HepG2 (cell line): ENCODE data around the gene KATNB1. TPM values are rescaled to one million over a fixed set of nuclear protein-coding genes. Genes with fewer than 3 reads are reported as not detected.
A peak's percentile ranks its signal among the peaks of the same experiment; 100 is the strongest.

Experiments
- AHR ChIP-seq: IDR thresholded peaks from 2 replicates; pipeline ENCODE4 v1.6.1; 2018; ENCODE audit warnings: missing genetic modification reagents, missing compliant biosample characterization
- GABPA ChIP-seq, 2 experiments: IDR thresholded peaks; 2 replicates each; pipeline ENCODE4 v1.6.1; 2011 to 2016; ENCODE audit warnings: low read depth in 2 of 2, low read length in 1 of 2, missing biosample characterization in 1 of 2, missing genetic modification characterization in 1 of 2
- GFI1 ChIP-seq: sonication (generic); formaldehyde crosslinking; IDR thresholded peaks from 2 replicates; pipeline ENCODE4 v1.5.0; 2020; ENCODE audit warnings: missing genetic modification reagents, mild to moderate bottlenecking, borderline replicate concordance
- HDAC2 ChIP-seq: sonication (generic); formaldehyde crosslinking; IDR thresholded peaks from 2 replicates; pipeline ENCODE4 v1.4.0; 2020; ENCODE audit warnings: missing genetic modification reagents
- KIAA2018 ChIP-seq: sonication (generic); formaldehyde crosslinking; IDR thresholded peaks from 2 replicates; pipeline ENCODE4 v1.5.0; 2020; ENCODE audit warnings: mild to moderate bottlenecking, missing genetic modification reagents, borderline replicate concordance
- LBX2 ChIP-seq: sonication (generic); formaldehyde crosslinking; IDR thresholded peaks from 2 replicates; pipeline ENCODE4 v1.5.0; 2020; ENCODE audit warnings: missing genetic modification reagents, mild to moderate bottlenecking, borderline replicate concordance
- SUZ12 ChIP-seq: fragments of 150-350 bp; IDR thresholded peaks from 2 replicates; pipeline ENCODE4 v1.6.1; 2014; ENCODE audit warnings: low read depth, low read length
- TCF12 ChIP-seq, 2 experiments: fragments of 450-650 bp in 1 of 2; sonication (generic) in 1 of 2; formaldehyde crosslinking in 1 of 2; IDR thresholded peaks; 2 replicates each; pipeline versions ENCODE4 v1.6.1 to v1.8.0; 2017 to 2022; ENCODE audit warnings: antibody characterized with exemption in 1 of 2, mild to moderate bottlenecking in 1 of 2, missing genetic modification reagents in 1 of 2, moderate library complexity in 1 of 2
- ZBTB7A ChIP-seq: sonication (generic); formaldehyde crosslinking; IDR thresholded peaks from 2 replicates; pipeline ENCODE4 v1.8.0; 2022; ENCODE audit warnings: mild to moderate bottlenecking, missing genetic modification reagents
- ZNF317 ChIP-seq: sonication (generic); formaldehyde crosslinking; IDR thresholded peaks from 2 replicates; pipeline ENCODE4 v1.5.0; 2020; ENCODE audit warnings: mild to moderate bottlenecking, missing genetic modification reagents
- ZNF350 ChIP-seq: sonication (generic); formaldehyde crosslinking; IDR thresholded peaks from 2 replicates; pipeline ENCODE4 v1.4.0; 2020; ENCODE audit warnings: mild to moderate bottlenecking, low read depth, missing genetic modification reagents, borderline replicate concordance
- ZNF768 ChIP-seq: sonication (generic); formaldehyde crosslinking; IDR thresholded peaks from 2 replicates; pipeline ENCODE4 v1.4.0; 2020; ENCODE audit warnings: missing genetic modification reagents
- ZNF891 ChIP-seq: sonication (generic); formaldehyde crosslinking; IDR thresholded peaks from 2 replicates; pipeline ENCODE4 v1.5.0; 2020; ENCODE audit warnings: mild to moderate bottlenecking, missing genetic modification reagents
- polyA plus RNA-seq, 8 experiments: library from polyadenylated mRNA; depleted of rRNA in 3 of 8; stranded (reverse) in 7 of 8; unstranded in 1 of 8; fragments of >200 nt; fragmentation: Illumina TruSeq in 4 of 8; extraction: Trizol in 4 of 8; gene quantifications; 2 replicates each; pipeline versions ENCODE4 v1.2.1 to v1.2.3, GENCODE V29; 2011 to 2016; ENCODE audit warnings: low read depth in 4 of 8, missing spikeins in 1 of 8, mixed read lengths in 1 of 8; ENCODE audit not compliant: insufficient read depth in 1 of 8
- total RNA-seq, 5 experiments: library from RNA; depleted of rRNA; stranded (reverse); fragments of >200 nt; fragmentation: Illumina TruSeq; extraction: Trizol; gene quantifications; 2 replicates each; pipeline ENCODE4 v1.2.3, GENCODE V29; 2016; ENCODE audit warnings: low read depth in 1 of 5
- TF ChIP-seq, protein P1 (sequence below): IDR thresholded peaks from 2 replicates; pipeline ENCODE4 v1.6.1; 2018; ENCODE audit warnings: missing genetic modification reagents

Gene KATNB1
- total and polyA plus RNA-seq, 2 of the 13 experiments (the other 11 are each of a cell fraction or from before 2014, with no cell fraction given) = 31.5 to 43.5 TPM

GRCh38 chr16:57797216-57797525, 61.6 kb downstream of the KATNB1 start (continued):
- TF ChIP-seq, protein P1, sequence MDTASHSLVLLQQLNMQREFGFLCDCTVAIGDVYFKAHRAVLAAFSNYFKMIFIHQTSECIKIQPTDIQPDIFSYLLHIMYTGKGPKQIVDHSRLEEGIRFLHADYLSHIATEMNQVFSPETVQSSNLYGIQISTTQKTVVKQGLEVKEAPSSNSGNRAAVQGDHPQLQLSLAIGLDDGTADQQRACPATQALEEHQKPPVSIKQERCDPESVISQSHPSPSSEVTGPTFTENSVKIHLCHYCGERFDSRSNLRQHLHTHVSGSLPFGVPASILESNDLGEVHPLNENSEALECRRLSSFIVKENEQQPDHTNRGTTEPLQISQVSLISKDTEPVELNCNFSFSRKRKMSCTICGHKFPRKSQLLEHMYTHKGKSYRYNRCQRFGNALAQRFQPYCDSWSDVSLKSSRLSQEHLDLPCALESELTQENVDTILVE (CRISPR knock-in tag) = 0 out of 2 replicates have a peak, but pooled peaks have one; percentile 2
- TF ChIP-seq KIAA2018 (CRISPR knock-in tag) (0 out of 2 replicates have a peak, but pooled peaks have one; percentile 77), ZBTB7A (0 out of 2 replicates have a peak, but pooled peaks have one; percentile 13), LBX2 (peak; percentile 71; the same call in 1 of the 2 replicates), HDAC2 (CRISPR knock-in tag) (no peak), AHR (CRISPR knock-in tag) (0 out of 2 replicates have a peak, but pooled peaks have one; percentile 16), GABPA (IDR thresholded peaks at IDR 0.05; ENCODE audit: low read depth, low read length) (no peak), GABPA (CRISPR knock-in tag; IDR thresholded peaks at IDR 0.05; ENCODE audit: low read depth) (no peak), ZNF317 (CRISPR knock-in tag) (peak; percentile 74; the same call in 1 of the 2 replicates), GFI1 (no peak), ZNF350 (CRISPR knock-in tag) (0 out of 2 replicates have a peak, but pooled peaks have one; percentile 73), SUZ12 (no peak), TCF12 (IDR thresholded peaks at IDR 0.05) (no peak), TCF12 (CRISPR knock-in tag; IDR thresholded peaks at IDR 0.05) (0 out of 2 replicates have a peak, but pooled peaks have one; percentile 18), ZNF768 (CRISPR knock-in tag) (peak; percentile 12; the same call in 1 of the 2 replicates), ZNF891 (0 out of 2 replicates have a peak, but pooled peaks have one; percentile 81)
